ENCODE data around the gene PMM2.

PMM2 gene

DNA sequence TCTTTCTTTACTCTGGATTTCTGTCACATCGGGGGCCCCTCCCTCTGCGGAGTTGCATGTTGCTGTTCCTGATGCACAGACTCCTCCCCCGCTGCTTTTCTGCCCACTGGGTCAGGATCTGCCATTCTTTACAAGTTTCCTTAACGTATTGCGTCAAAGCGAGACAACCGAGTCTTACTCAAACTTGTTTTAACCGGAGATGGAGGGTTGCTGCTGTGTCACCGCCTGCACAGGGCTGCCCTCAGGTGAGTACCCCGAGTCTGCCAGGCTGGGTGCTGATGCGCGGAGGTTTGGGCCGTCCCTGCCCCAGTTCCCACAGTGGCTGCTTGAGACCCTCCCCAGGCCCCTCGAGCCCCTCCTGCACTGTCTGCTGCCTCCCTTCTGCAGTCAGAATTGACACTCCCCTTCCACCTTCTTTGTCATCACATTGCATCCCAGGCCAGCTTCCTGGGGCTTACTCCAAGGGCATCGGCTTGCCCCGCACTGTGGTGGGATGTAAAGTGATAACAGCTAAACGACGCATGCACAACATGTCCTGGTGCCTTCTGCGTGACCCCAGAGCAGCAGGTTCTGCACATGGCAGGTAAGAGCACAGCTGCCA lies 51.9 kb downstream of the PMM2 start:
- DNase-seq (ENCODE audit: low read depth in 3 of 3, low spot score in 1 of 3): no peak

DNA sequence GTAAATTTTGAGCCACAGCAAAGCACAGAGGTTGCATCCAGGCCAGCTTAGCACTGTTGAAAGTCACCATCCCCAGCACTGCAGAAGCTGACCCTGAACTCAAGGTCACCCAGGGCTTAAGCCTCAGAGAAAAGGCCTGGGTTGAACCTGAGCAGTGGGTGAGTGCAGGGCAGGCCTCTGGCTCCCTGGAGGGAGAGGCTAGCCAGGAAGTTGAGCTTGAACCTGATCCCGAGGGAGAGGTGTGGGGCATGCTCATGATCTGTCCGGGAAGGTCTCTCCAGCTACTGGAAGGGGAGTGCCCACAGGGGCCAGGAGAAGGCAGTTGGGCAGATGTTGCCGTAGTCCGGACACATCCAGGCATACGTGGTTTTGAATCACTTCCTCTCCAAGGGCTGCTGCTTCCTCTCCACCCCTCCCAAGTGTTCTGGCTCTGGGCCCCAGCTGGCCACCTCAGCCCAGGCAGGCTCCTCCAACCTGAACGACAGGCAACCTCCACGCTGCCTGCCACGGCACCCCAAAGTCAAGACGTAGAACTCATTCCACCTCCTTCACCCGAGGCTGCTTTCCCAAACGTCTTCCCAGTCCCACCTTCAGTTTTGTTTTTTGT lies 52.7 kb downstream of the PMM2 start:
- DNase-seq (ENCODE audit: low read depth in 3 of 3, low spot score in 1 of 3): no peak

DNA sequence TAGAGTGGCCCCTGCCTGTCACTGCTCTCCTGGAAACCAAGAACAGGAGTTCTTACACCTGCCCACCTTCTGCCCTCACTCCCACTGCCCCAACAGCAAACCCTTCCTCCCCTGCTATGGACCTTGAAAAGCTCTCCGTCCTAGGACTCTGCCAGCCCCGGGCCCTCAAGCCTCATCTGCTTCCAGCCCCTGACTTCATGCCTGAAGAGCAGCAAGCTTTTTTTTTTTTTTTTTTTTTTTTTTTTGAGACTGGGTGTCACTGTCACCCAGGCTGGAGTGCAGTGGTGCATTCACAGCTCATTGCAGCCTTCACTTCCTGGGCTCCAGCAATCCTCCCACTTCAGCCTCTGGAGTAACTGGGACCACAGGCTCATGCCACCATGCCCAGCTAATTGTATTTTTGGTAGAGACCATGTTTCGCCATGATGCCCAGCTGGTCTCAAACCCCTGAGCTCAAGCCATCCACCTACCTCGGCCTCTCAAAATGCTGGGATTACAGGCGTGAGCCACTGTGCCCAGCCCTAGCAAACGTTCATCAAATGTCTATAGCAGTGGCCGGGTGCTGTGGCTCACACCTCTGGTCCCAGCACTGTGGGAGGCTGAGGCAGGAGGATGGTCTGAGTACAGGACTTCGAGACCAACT lies 54.2 kb downstream of the PMM2 start:
- DNase-seq (ENCODE audit: low read depth in 3 of 3, low spot score in 1 of 3): no peak

DNA sequence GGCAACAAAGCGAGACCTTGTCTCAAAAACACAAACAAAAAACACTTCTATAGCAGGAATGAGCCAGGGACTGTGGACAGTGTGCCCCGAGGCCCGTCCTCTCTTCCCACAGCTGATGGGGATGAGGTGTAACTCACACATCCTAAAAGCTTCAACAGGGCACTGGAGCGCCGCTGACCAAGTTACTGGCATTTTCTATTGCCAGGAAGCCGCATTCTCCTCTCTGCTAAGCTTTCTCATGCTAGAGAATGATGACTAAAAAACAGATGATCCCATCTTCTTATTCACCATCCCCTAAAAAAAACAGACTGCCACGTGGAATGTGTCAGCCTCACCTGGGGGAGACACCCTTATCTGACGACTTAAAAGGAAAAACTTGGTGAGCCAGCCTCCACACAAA lies 54.9 kb downstream of the PMM2 start:
- DNase-seq (ENCODE audit: low read depth in 3 of 3, low spot score in 1 of 3): no peak

DNA sequence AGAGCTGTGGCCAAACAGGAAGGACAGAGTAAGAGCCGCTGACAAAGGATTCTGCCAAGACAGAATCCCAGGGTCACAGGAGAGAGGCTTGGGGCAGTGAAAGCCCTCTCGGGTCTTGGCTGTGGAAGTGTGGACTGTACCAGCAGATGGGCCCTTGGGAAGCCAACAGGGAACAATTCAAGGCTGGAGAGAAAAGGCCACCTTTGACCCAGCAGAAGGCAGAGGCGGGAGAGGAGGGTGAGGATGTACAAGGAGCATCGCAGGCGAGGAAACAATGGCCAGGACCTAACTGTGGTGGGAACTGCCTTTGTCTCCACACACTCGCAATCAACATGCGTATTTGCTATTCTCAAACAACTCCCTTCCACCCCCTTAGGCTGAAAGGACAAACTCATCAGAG lies 55.5 kb downstream of the PMM2 start:
- no peak for DNase-seq (ENCODE audit: low read depth in 3 of 3, low spot score in 1 of 3)

DNA sequence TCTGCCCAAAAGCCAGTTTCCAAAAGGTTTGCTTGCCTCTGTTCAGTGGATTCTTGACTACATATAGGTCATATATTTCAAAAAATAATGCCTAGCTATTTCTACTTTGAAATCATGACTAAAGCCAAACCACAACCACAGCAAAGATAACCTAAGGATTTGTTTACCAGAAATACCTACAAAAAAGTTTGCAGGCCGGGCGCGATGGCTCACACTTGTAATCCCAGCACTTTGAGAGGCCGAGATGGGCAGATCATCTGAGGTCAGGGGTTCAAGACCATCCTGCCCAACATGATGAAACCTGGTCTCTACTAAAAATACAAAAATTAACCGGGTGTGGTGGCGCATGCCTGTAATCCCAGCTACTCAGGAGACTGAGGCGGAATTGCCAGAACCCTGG lies 56.0 kb downstream of the PMM2 start:
- no peak for DNase-seq (ENCODE audit: low read depth in 3 of 3, low spot score in 1 of 3)

DNA sequence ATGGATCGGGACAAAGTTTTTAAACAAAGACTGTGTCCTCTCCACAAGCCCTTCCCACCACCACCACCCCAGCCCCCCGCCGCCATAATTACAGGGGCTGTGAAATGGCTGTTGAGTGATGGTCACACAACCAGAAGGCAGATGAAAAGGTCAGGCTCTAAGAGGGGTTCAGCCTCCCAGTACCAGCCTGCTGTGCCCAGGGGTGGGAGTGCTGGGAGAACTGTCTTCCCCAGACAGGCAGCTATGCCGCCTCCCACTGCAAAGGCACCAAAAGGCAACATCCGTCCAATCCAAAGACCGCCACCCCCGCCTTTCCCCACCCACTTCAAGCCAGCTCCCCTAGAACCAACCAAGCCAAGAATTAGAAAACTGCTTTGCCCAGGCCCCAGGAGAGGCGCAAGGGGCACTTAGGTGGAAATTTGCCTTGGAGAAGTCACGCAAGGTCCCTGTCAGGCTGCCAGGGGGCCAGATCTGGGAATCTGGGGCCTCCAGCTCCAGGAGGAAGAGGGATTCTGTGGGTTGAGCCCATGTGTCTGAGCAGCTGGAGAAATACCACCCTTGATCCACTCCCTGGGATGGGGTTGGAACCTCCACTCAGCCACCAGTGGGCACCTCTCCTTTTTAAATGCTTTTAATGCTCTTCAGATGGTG lies 56.8 kb downstream of the PMM2 start:
- no peak for DNase-seq (ENCODE audit: low read depth in 3 of 3, low spot score in 1 of 3)

DNA sequence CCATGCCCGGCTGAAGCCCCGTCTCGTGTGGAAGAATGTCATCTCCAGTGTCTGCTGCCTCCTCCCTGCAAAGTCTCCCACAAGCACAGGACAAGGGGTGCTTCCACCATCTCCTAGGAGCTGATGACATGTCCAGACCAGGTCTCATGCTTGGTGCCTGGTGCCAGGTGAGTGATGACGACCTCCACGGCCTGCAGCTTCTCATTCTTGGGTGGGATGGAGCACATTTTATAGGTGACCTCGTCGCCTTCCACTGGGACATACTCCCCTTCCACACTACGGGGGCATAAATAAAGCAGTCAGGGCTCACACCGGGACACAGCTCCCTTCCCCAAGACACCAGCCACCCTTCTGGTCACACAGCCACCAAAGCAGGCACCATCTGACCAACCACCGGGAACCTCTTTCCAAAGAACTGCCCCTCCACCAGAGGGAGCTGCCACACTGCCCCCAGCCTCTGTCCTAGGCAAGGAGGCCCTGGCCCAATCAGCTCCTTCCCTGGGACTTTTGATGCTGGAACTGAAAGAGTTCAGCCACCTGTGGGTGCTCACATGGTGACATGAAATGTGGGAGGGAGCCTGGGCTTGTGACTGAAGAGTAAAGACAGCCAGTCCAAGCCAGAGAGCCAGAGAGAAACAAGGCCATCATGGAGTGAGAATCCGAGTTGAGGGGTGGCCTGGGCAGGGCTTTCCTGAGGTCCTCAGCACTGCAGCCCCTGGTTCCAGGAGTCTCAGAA lies 57.6 kb downstream of the PMM2 start:
- DNase-seq (ENCODE audit: low read depth in 3 of 3, low spot score in 1 of 3): no peak

DNA sequence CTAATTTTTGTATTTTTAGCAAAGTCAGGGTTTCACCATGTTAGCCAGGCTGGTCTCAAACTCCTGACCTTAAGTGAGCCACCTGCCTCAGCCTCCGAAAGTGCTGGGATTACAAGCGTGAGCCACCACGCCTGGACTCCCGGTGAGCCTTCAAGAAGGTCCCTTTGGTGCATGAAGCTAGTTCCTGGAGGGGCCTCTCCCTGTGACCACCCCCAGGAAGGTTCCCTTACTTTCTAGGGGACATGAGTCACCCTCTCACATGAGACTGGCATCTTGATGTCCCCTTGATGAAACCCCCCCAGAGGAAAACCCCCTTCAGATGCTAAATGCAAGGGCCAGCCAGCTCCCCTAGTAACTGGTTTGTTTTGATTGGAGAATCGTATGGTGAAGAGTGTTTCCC lies 58.3 kb downstream of the PMM2 start:
- no peak for DNase-seq (ENCODE audit: low read depth in 3 of 3, low spot score in 1 of 3)

DNA sequence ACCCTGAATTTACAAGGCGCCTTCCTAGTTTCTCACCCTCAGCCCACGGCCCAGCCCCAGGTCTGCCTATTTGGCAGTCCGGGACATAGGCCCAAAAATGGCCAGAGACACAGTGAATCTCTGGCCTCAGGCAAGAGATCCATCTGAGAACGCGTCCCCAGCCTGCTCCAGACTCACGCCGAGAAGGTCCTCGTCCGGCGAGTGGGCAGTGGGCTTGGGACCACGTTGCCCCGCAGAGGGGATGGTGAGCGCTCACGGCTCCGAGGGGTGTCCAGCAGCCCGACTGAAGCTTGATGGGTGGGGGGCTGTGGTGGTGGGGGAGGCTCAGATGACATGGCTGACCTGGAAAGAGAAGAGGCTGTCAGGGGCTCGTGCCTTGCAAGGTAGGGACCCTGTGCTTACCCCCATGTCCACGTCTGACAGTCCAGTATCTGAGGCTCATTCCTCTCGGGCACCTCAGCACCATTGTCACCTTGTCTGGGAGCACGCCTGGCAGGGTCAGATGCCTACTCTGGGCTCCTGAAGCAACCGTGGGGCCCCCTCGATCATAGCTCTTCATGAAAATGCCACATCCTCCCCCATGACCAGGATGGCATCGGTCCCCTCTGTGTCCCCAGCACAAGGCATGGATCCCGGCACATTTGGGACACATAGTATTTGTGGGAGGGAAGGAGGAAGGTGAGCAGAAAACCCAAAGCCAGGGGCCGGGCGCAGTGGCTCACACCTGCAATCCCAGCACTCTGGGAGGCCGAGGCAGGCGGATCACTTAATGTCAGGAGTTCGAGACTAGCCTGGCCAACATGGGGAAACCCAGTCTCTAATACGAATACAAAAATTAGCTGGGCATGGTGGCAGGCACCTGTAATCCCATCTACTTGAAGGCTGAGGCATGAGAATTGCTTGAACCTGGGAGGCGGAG lies 61.6 kb downstream of the PMM2 start:
- DNase-seq (ENCODE audit: low read depth in 3 of 3, low spot score in 1 of 3): no peak

DNA sequence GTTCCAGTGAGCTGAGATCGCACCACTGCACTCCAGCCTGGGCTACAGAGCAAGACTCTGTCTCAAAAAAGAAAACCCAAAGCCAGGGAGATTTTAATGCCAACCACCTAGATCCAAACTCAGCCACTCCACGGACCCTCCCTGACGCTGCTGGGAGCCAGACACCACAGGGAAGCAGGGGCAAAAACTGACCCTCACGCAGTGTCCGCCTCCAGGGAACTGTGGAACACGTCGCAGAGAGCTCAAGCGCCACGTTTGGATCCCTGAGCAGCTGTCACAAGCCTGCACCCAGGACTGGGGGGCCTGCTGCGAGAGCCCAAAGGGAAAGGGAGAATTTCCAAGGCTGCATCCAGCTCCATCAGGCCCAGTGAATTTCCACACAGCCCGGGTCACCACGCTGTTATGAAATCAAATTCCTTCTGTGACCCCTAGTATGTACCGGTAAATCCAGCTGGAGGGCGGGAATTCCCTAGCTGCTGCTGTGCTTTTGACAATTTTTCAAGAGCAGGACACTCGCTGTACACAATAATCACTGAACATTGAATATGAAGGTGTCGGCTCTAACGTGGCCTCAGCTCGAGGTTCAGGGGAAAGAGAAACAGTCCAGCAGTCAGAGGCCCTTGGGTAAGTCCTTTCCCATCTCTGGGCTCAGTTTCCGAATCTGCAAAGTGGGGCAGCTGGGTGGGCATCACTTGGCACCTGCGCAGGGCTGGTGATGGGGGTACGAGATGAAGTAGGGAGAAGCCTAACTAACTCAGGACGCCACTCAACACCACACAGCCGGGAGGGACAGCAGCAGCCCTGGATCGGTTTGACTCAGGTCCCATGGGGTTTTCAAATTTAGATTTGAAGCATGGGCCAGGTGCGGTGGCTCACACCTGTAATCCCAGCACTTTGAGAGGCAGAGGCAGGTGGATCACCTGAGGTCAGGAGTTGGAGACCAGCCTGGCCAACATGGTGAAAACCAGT lies 62.6 kb downstream of the PMM2 start:
- no peak for DNase-seq (ENCODE audit: low read depth in 3 of 3, low spot score in 1 of 3)

DNA sequence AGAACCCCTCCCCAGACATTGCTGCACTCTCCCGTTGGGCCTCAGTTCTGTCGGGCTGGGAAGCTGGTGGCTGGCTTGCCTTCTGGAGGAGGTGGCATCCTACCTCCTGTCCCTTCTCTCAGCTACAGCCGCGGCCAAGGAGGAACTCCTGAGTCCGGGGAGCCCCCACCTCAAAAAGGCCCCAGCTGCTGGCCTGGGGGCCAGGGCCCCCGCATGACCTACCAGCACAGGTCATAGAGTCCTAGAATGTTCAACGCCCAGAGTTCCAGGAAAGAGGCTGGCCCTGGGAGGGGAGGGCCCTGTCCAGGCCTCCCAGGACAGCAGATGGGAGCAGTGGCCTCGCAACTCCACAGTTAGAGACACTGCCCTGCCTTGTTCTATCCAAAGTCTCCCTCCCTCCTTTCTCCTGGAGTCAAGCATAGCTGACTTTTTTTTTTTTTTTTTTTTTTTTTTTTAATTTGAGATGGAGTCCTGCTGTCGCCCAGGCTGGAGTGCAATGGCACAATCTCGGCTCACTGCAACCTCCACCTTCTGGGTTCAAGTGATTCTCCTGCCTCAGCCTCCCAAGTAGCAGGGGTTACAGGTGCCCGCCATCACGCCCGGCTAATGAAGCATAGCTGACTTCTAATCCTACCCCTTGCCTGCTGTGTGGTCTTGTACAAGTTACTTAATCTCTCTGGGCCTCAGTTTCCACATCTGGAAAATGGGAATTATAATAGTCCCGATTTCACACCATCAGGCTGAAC lies 64.1 kb downstream of the PMM2 start:
- DNase-seq (ENCODE audit: low read depth in 3 of 3, low spot score in 1 of 3): no peak

DNA sequence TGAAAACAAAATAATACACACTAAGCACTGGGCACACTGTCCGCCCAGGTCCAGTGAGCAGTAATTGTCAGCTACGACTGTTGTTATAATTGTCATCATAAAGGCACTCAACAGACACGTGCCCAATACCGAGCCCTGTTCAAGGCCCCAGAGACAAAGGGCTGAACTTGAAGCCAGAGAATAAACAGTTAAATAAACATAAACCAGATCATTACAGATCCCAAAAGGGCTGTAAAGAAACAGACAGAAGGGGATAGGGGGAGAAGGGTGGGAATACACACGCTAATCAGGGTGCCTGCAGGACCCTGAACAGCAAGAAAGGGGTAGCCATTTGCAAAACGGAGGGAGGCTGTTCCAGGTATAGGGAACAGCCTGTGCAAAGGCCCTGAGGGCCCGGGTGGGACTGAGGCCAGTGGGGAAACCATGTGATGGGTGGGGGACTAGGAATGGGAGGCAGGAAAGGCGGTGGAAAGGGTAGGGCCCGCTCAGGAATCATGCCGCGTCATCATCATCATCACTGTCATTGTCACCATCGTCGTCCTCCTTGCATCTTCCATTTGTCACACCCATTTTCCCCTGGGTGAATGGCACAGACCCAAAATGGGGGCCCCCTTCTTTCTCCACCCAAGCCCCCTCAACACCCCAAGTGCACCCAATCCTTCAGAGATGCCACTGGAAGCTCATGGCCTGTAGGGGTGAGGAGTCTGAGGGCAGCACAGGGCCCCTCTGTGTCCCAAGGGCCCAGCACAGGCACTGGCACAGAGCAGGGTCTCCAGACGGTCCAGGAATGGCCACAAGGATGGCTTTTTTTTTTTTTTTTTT lies 64.9 kb downstream of the PMM2 start:
- DNase-seq (ENCODE audit: low read depth in 3 of 3, low spot score in 1 of 3): no peak

DNA sequence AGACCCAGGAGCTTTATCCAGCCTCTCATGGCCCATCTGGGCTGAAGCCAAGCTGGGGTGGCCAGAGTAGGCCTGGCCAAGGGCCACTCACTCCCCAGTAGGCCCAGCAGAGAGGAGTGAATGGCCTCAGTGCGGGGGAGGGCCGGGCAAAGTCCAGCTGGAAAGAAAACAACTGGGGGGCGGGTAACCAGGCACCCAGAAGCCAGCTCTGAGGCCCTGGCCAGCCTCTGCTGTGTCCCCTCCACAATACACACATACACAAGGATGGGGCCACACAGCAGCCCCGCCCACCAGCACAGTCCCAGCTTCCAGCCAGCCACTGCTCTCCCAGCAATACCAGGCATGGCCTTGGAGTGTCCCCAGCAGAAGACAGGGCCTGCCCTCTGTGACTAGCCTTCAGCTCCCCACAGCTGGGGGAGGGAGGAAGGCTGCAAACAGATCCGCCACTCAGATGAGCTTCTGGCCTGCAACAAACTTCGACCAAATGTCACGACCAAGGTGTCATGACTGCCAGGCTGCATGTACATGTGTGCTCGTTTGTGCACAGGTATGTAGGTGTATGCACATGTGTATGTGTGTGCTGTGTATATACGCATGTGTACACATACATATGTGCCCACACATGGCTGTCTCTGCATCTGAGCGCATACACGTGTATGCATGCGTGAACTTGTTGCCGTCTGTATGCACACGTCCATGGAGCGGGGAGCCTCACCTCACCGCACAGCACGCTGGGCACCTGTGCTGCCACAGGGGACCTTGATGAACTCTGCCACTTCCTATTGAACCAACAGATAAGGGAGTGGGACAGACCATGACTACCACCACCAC lies 66.2 kb downstream of the PMM2 start:
- DNase-seq (ENCODE audit: low read depth in 3 of 3, low spot score in 1 of 3): no peak

DNA sequence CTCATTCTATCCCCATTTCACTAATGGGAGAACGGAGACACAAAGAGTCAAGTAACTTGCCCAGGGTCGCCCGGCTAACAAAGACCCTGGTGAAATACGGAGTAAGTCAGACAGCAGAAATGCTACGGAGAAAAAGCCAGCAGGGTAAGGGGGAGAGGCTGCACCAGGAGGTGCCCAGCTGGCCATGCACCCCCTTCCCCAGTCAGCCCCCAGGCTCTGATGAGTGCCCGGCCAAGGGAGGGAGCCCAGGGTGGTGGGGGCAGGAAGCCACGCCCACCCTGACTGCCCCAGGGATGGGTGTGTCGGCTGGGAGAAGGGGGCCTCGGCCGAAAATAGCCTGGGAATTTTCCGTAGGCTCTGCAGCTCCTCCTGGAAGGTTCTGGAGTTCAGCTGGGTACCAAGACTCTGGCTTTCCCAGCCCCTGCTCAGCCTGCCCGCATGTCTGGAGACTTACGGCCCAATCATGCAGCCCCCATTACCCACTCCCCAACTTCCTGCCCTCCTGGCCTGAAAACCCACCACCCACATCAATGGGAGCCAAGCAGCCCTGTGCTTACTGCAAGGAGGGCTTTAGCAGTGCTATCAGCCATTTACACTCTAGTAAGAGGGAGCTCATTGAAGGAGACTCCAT lies 67.0 kb downstream of the PMM2 start:
- DNase-seq (ENCODE audit: low read depth in 3 of 3, low spot score in 1 of 3): no peak

DNA sequence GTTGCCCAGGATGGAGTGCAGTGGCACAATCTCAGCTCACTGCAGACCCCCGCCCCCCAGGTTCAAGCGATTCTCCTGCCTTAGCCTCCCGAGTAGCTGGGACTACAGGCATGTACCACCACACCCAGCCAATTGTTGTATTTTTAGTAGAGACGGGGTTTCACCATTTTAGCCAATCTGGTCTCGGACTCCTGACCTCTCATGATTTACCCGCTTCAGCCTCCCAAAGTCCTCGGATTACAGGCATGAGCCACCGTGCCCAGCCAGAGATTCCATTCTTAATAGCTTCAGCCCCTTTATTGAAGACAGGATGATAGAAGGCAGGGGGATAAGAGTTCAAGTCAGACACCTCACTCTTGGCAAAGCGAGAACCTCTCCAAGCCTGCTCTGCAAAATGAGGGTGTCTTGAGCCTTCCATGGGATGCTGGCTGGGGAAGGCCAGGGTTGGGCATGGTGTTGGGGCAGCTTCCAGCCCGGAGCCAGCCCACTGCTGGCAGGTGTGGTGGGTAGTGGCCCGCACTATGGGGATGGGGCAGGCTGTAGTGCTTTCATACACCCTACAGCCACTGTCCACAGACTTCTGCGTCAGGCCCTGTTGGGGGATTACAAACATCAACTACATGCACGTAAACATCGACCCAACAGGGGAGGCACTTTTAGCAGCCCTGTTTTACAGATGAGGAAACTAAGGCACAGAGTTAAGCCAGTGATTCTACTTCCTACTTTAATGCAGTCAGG lies 67.7 kb downstream of the PMM2 start:
- DNase-seq (ENCODE audit: low read depth in 3 of 3, low spot score in 1 of 3): no peak
